AG04449 (cell line): ENCODE measurements around the gene HOXD11.

Experiments
- CTCF ChIA-PET: fragments of 350-600 bp; formaldehyde crosslinking; extraction: SDS; loops from one replicate; lab custom pipeline; 2021; ENCODE audit warnings: antibody characterized with exemption; lab: Yijun Ruan, JAX
- POLR2A ChIA-PET: fragments of 400-600, 350-600 bp; formaldehyde crosslinking; extraction: SDS; loops from one replicate; lab custom pipeline; 2020; ENCODE audit warnings: antibody characterized with exemption, inconsistent platforms; lab: Yijun Ruan, JAX
- DNase-seq: peaks from one replicate; pipeline ENCODE4 v3.0.0-alpha.2; 2010; ENCODE audit warnings: low read depth, low spot score
- H3K4me3 ChIP-seq: 2 replicates; pipeline ENCODE4 v1.5.1; 2011; ENCODE audit warnings: low read depth, mild to moderate bottlenecking, control low read depth, low read length
- CTCF ChIP-seq: IDR thresholded peaks from one replicate; pipeline ENCODE4 v1.5.1; 2011; ENCODE audit warnings: mild to moderate bottlenecking, moderate library complexity, low read length, control low read depth, inconsistent platforms; ENCODE audit not compliant: insufficient read depth; ENCODE audit errors: missing control alignments

The HOXD11 gene

GRCh38 chr2:176142281-176142680, 35.2 kb downstream of the HOXD11 start:
- no peak for DNase-seq
- H3K4me3 ChIP-seq: no peak overlapping the region
- no peak for TF ChIP-seq CTCF
- ChIA-PET CTCF (interaction anchor here (5.1 to 30.2 kb wide), 6 partner anchors 13 to 501 kb away, joined by 49 to 1421 read pairs (median 157); partner anchors contain the start of genes HOXD3, HOXD4 and HOXD8), POLR2A (no interaction called here)

GRCh38 chr2:176145085-176145969, 38.2 kb downstream of the HOXD11 start:
- DNase-seq: no peak
- POLR2A ChIA-PET: interaction anchor here (0.6 kb wide), 1 partner anchor 12 kb away, joined by 3 read pairs; the partner anchor contains the start of gene HOXD3
- CTCF ChIA-PET: interaction anchor here (1.2 to 30.2 kb wide), 7 partner anchors 10 to 497 kb away, joined by 3 to 1421 read pairs (median 20); partner anchors contain the start of genes HOXD3 and HOXD4
- TF ChIP-seq CTCF: no peak
- no peak overlapping the region for H3K4me3 ChIP-seq

GRCh38 chr2:176146101-176146500, 39.0 kb downstream of the HOXD11 start:
- no peak overlapping the region for H3K4me3 ChIP-seq
- no peak for TF ChIP-seq CTCF
- no peak for DNase-seq
- CTCF ChIA-PET: interaction anchor here (1.2 to 30.2 kb wide), 6 partner anchors 9 to 497 kb away, joined by 3 to 1421 read pairs (median 105); partner anchors contain the start of genes HOXD3 and HOXD4
- POLR2A ChIA-PET: no interaction called here

- no peak for DNase-seq
- no peak for TF ChIP-seq CTCF
- ChIA-PET CTCF (interaction anchor here (2.7 to 30.2 kb wide), 4 partner anchors 9 to 496 kb away, joined by 20 to 1421 read pairs (median 252); partner anchors contain the start of genes HOXD3 and HOXD4), POLR2A (no interaction called here)
- no peak overlapping the region for H3K4me3 ChIP-seq
Observed at GRCh38 chr2:176146645-176147044, 39.6 kb downstream of the HOXD11 start.

- DNase-seq: no peak
- CTCF ChIA-PET: interaction anchor here (1.2 to 30.2 kb wide), 4 partner anchors 6 to 495 kb away, joined by 3 to 1421 read pairs (median 252); no protein-coding TSS in a partner anchor
- TF ChIP-seq CTCF: no peak
- POLR2A ChIA-PET: no interaction called here
- no peak overlapping the region for H3K4me3 ChIP-seq
Observed at GRCh38 chr2:176147210-176147799, 40.2 kb downstream of the HOXD11 start.
